Measurements from ENCODE around the gene DSC3.

DSC3 gene

GRCh38 chr18:31050635-31051034 lies 8.1 kb upstream of the DSC3 start:
- TF ChIP-seq GATA2 (IDR thresholded peaks at IDR 0.05; ENCODE audit: low read depth, low read length), result no peak
- TF ChIP-seq GATA3 (IDR thresholded peaks at IDR 0.05; ENCODE audit: low read depth, low read length), result no peak

GRCh38 chr18:31049189-31049588 lies 6.6 kb upstream of the DSC3 start:
- TF ChIP-seq GATA2 (IDR thresholded peaks at IDR 0.05; ENCODE audit: low read depth, low read length) (no peak), GATA3 (IDR thresholded peaks at IDR 0.05; ENCODE audit: low read depth, low read length) (no peak)

- TF ChIP-seq GATA2 (IDR thresholded peaks at IDR 0.05; ENCODE audit: low read depth, low read length) (no peak), GATA3 (IDR thresholded peaks at IDR 0.05; ENCODE audit: low read depth, low read length) (no peak)
These were observed 5.7 kb upstream of the DSC3 start for GRCh38 chr18:31048216-31048615.

GRCh38 chr18:31046916-31047315 lies 4.4 kb upstream of the DSC3 start:
- TF ChIP-seq GATA2 (IDR thresholded peaks at IDR 0.05; ENCODE audit: low read depth, low read length) (no peak), GATA3 (IDR thresholded peaks at IDR 0.05; ENCODE audit: low read depth, low read length) (no peak)

- TF ChIP-seq GATA2 (IDR thresholded peaks at IDR 0.05; ENCODE audit: low read depth, low read length) (no peak), GATA3 (IDR thresholded peaks at IDR 0.05; ENCODE audit: low read depth, low read length) (no peak)
These were observed 3.1 kb upstream of the DSC3 start for GRCh38 chr18:31045599-31045998.

GRCh38 chr18:31044926-31045325 lies 2.4 kb upstream of the DSC3 start:
- TF ChIP-seq GATA2 (IDR thresholded peaks at IDR 0.05; ENCODE audit: low read depth, low read length) (no peak), GATA3 (IDR thresholded peaks at IDR 0.05; ENCODE audit: low read depth, low read length) (no peak)

GRCh38 chr18:31043709-31044108 lies 1.2 kb upstream of the DSC3 start:
- TF ChIP-seq GATA2 (IDR thresholded peaks at IDR 0.05; ENCODE audit: low read depth, low read length), result no peak
- no peak for TF ChIP-seq GATA3 (IDR thresholded peaks at IDR 0.05; ENCODE audit: low read depth, low read length)

GRCh38 chr18:31042084-31042405 lies 497 bp downstream of the DSC3 start:
- TF ChIP-seq GATA2 (IDR thresholded peaks at IDR 0.05; ENCODE audit: low read depth, low read length) (no peak), GATA3 (IDR thresholded peaks at IDR 0.05; ENCODE audit: low read depth, low read length) (no peak)

- no peak for TF ChIP-seq GATA2 (IDR thresholded peaks at IDR 0.05; ENCODE audit: low read depth, low read length)
These were observed 1.1 kb downstream of the DSC3 start for GRCh38 chr18:31041271-31042083.

GRCh38 chr18:31040686-31041270 lies 1.8 kb downstream of the DSC3 start:
- TF ChIP-seq GATA3 (IDR thresholded peaks at IDR 0.05; ENCODE audit: low read depth, low read length), result no peak
- no peak for TF ChIP-seq GATA2 (IDR thresholded peaks at IDR 0.05; ENCODE audit: low read depth, low read length)

- TF ChIP-seq GATA3 (IDR thresholded peaks at IDR 0.05; ENCODE audit: low read depth, low read length) (no peak), GATA2 (IDR thresholded peaks at IDR 0.05; ENCODE audit: low read depth, low read length) (no peak)
These were observed 3.1 kb downstream of the DSC3 start for GRCh38 chr18:31039426-31039825.

- no peak for TF ChIP-seq GATA3 (IDR thresholded peaks at IDR 0.05; ENCODE audit: low read depth, low read length)
- TF ChIP-seq GATA2 (IDR thresholded peaks at IDR 0.05; ENCODE audit: low read depth, low read length), result no peak
These were observed 8.0 kb downstream of the DSC3 start for GRCh38 chr18:31034541-31034940.

- TF ChIP-seq GATA2 (IDR thresholded peaks at IDR 0.05; ENCODE audit: low read depth, low read length) (no peak), GATA3 (IDR thresholded peaks at IDR 0.05; ENCODE audit: low read depth, low read length) (no peak)
These were observed 11.8 kb downstream of the DSC3 start for GRCh38 chr18:31030574-31031278.

- TF ChIP-seq GATA2 (IDR thresholded peaks at IDR 0.05; ENCODE audit: low read depth, low read length), result no peak
- no peak for TF ChIP-seq GATA3 (IDR thresholded peaks at IDR 0.05; ENCODE audit: low read depth, low read length)
These were observed 26.7 kb downstream of the DSC3 start for GRCh38 chr18:31015715-31016434.

Measured in SH-SY5Y (cell line).